ENCODE measurements around the gene GREM1.

The GREM1 gene

DNA sequence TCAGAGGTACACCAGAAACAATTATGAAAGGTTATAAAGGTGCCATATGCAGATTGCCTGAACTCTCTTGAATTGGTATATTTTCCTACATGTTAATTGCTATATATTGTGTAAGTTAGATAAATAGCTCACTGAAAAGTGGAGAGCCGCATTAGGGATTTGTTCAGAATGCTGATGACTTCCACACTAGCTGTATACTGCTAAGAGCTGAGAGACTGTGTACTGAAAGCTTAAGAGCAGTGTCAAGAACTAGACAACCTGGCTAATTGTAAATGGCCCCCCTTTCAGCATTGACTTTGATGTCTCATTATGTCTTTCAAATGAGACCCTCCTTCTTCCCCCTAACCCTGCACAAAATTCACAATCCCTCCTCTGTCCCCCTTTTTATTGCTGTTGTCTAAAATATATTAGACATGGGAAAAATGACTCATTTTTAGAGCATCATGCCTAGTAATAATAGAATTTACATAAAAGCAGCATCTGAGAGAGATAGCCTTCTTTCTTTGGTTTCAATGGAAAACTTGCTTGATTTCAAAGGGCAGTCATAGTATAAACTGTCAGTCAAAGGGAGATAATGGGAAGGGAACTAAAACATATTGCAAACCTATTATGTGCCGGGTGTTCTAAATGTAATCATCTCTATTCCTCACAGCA, 34.7 kb upstream of the GREM1 start:
- DNase-seq = no peak
- H3K4me1 Mint-ChIP-seq = peaks cover 14% of the 10 kb centered on the region
- H3K9me3 Mint-ChIP-seq = peaks cover 10% of the 10 kb centered on the region
- H3K36me3 Mint-ChIP-seq (ENCODE audit: low read depth) = peaks cover 57% of the 10 kb centered on the region
- H3K27me3 Mint-ChIP-seq (ENCODE audit: low read depth, poor library complexity) = peaks cover 3% of the 10 kb centered on the region
- H3K4me3 Mint-ChIP-seq = no peak overlapping the region
- TF ChIP-seq, protein P1, sequence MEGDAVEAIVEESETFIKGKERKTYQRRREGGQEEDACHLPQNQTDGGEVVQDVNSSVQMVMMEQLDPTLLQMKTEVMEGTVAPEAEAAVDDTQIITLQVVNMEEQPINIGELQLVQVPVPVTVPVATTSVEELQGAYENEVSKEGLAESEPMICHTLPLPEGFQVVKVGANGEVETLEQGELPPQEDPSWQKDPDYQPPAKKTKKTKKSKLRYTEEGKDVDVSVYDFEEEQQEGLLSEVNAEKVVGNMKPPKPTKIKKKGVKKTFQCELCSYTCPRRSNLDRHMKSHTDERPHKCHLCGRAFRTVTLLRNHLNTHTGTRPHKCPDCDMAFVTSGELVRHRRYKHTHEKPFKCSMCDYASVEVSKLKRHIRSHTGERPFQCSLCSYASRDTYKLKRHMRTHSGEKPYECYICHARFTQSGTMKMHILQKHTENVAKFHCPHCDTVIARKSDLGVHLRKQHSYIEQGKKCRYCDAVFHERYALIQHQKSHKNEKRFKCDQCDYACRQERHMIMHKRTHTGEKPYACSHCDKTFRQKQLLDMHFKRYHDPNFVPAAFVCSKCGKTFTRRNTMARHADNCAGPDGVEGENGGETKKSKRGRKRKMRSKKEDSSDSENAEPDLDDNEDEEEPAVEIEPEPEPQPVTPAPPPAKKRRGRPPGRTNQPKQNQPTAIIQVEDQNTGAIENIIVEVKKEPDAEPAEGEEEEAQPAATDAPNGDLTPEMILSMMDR (IDR thresholded peaks at IDR 0.05) = no peak
- H3K27ac Mint-ChIP-seq = no peak overlapping the region

DNA sequence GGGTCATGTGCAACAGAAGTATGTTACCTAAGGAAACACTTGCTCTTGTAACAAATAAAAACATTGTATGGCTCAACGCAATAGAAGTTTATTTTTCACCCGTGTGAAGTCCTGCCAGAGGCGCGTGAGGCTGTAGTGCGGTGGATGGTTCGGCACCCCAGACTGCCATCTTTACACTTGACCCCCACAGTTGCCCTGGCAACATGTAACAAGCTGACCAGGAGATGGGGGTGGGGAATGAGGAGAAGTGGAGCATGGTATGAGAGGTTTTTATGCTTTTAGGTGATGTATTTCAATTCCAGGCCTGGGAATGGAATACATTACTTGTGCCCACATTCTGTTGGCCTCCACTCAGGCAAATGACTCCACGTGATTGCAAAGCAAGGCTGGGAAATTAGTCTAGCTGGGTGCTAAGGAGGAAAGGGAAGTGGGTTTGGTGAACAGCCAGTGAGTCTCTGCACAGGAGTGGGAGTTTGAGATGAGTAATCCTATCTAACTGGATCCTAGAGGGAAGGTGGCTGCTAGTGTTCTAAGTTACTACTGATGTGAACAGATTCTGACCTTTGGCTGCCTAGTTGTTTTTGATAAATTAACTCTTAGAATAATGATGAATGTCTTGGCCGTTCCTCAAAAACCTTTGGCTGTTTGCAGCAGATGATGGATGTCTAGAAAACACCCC, 33.8 kb upstream of the GREM1 start:
- Mint-ChIP-seq H3K4me3 (no peak overlapping the region), H3K4me1 (peaks cover 14% of the 10 kb centered on the region), H3K9me3 (peaks cover 10% of the 10 kb centered on the region), H3K27ac (peak overlapping the region; percentile 7), H3K27me3 (ENCODE audit: low read depth, poor library complexity) (peaks cover 3% of the 10 kb centered on the region), H3K36me3 (ENCODE audit: low read depth) (peaks cover 60% of the 10 kb centered on the region)
- TF ChIP-seq, protein P1 (IDR thresholded peaks at IDR 0.05) = no peak
- DNase-seq = no peak

DNA sequence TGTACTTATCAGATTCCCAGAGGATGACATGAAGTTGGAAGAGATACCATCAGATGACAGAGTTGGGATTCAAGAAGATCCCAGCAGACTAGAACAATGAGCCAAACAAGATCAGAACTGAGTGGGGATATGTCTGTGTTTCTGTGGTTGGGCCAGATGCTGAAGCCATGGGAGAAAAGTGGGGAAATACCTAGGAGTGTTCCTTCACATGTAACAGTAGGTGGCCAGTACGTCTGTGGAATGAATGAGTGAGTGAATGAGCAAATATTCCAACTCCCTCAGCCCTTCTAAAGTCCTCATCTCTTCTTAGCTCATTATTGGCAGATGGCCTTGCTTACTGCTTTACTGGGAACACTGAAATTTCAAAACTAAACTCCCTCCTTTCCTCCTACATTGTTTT, 32.2 kb upstream of the GREM1 start:
- TF ChIP-seq, protein P1 (IDR thresholded peaks at IDR 0.05) = no peak
- peaks cover 19% of the 10 kb centered on the region for H3K4me1 Mint-ChIP-seq
- H3K4me3 Mint-ChIP-seq = no peak overlapping the region
- peaks cover 3% of the 10 kb centered on the region for H3K27me3 Mint-ChIP-seq (ENCODE audit: low read depth, poor library complexity)
- peaks cover 10% of the 10 kb centered on the region for H3K9me3 Mint-ChIP-seq
- no peak for DNase-seq
- no peak overlapping the region for H3K27ac Mint-ChIP-seq
- peaks cover 65% of the 10 kb centered on the region for H3K36me3 Mint-ChIP-seq (ENCODE audit: low read depth)

DNA sequence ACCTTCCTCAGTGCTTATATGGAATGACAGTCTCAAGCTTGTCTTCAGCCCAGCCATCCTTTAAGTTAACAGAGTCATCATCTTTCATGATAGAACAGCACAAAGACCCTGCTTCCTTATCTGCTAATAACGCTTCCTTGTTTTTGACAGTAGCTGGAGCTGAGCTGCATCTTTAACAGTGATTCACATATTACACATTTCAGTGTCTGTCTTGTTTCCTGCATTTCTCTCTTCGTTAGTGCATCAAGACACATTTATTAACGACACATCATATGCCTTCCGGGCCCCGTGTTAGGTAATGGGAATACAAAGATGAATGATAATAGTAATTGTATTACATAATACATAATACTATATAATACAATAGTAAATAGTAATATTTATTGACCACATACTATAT, 30.2 kb upstream of the GREM1 start:
- Mint-ChIP-seq H3K4me3 (no peak overlapping the region), H3K36me3 (ENCODE audit: low read depth) (peaks cover 72% of the 10 kb centered on the region), H3K9me3 (peaks cover 10% of the 10 kb centered on the region), H3K27ac (no peak overlapping the region), H3K27me3 (ENCODE audit: low read depth, poor library complexity) (no peaks in the 10 kb centered on the region), H3K4me1 (peaks cover 32% of the 10 kb centered on the region)
- no peak for DNase-seq
- TF ChIP-seq, protein P1 (IDR thresholded peaks at IDR 0.05) = no peak

DNA sequence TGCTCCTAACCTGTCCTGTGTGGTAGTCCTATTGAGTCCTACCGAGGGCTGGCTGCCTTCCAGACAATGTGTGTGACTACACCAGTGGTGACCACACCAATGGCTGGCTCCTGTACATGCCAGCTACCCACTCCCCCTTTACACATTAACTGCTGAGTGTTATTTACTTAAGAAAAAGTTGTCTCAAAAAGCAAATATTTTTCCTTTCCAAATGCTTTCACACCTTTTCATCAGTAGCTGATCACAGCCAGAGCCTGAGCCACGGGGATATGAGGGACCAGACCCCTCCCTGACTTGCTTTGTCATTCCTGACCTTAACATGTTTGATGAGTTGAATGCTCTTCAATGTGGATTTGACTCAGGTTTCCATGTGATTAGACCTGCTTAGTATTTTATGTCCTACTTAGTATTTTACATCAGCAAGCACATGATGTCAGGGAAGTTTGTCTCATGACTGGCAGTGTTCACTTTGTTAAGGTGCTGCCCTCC, 29.6 kb upstream of the GREM1 start:
- TF ChIP-seq, protein P1 (IDR thresholded peaks at IDR 0.05) = no peak
- peaks cover 10% of the 10 kb centered on the region for H3K9me3 Mint-ChIP-seq
- H3K27me3 Mint-ChIP-seq (ENCODE audit: low read depth, poor library complexity) = no peaks in the 10 kb centered on the region
- no peak for DNase-seq
- no peak overlapping the region for H3K4me3 Mint-ChIP-seq
- peaks cover 32% of the 10 kb centered on the region for H3K4me1 Mint-ChIP-seq
- H3K36me3 Mint-ChIP-seq (ENCODE audit: low read depth) = peaks cover 79% of the 10 kb centered on the region
- H3K27ac Mint-ChIP-seq = no peak overlapping the region

Measured in nephron progenitor cell (in vitro differentiated cells).